H1 (cell line): ENCODE measurements around the gene TMEM269. TPM values are rescaled to one million over a fixed set of nuclear protein-coding genes. Genes with fewer than 3 reads are reported as not detected.

Source experiments
- CTCF ChIA-PET: fragments of 300-600 bp; sonication (Branson Sonifier 250); formaldehyde crosslinking; loops from one replicate; lab custom pipeline; 2021; ENCODE audit not compliant: partially characterized antibody; lab: Charles Lee
- POLR2A ChIA-PET: fragments of 300-600 bp; sonication (Branson Sonifier 250); formaldehyde crosslinking; loops from one replicate; lab custom pipeline; 2021; ENCODE audit warnings: inconsistent platforms; ENCODE audit not compliant: partially characterized antibody; lab: Charles Lee
- DNase-seq, 2 experiments: peaks; one replicate each; pipeline versions ENCODE4 v3.0.0 to v3.0.0-alpha.2; 2010 to 2022; ENCODE audit warnings: low spot score in 2 of 2, low read depth in 1 of 2, mixed read lengths in 1 of 2
- FAIRE-seq: peaks from 2 replicates; lab custom pipeline; 2011; peaks lifted over from hg19 to GRCh38; lab: Jason Lieb, UNC
- H2AFZ ChIP-seq: 2 replicates; pipeline ENCODE4 v1.8.1; 2012; ENCODE audit warnings: low read length, inconsistent platforms
- H2AK5ac ChIP-seq: 2 replicates; pipeline ENCODE4 v1.6.1; 2013; ENCODE audit warnings: low read depth, low read length
- H2BK120ac ChIP-seq: replicated peaks from 2 replicates; pipeline ENCODE3; 2013; ENCODE audit warnings: low read depth, low read length, inconsistent platforms
- H2BK12ac ChIP-seq: 2 replicates; pipeline ENCODE4 v1.6.1; 2013; ENCODE audit warnings: low read depth, low read length
- H2BK15ac ChIP-seq: 2 replicates; pipeline ENCODE4 v1.6.1; 2013; ENCODE audit warnings: low read length
- H2BK20ac ChIP-seq: 2 replicates; pipeline ENCODE4 v1.6.1; 2013; ENCODE audit warnings: low read length
- H2BK5ac ChIP-seq: 2 replicates; pipeline ENCODE4 v1.6.1; 2013; ENCODE audit warnings: low read depth, low read length
- H3K14ac ChIP-seq: 2 replicates; pipeline ENCODE4 v1.6.1; 2013; ENCODE audit warnings: inconsistent platforms; ENCODE audit not compliant: insufficient read length
- H3K18ac ChIP-seq: 2 replicates; pipeline ENCODE4 v1.6.1; 2013; ENCODE audit warnings: low read length; ENCODE audit errors: extremely low read depth
- H3K23ac ChIP-seq: 2 replicates; pipeline ENCODE4 v1.6.1; 2013; ENCODE audit warnings: inconsistent platforms; ENCODE audit not compliant: insufficient read length
- H3K23me2 ChIP-seq: 2 replicates; pipeline ENCODE4 v1.6.1; 2013; ENCODE audit warnings: low read depth, low read length
- H3K27ac ChIP-seq: 2 replicates; pipeline ENCODE4 v1.6.1; 2011; ENCODE audit warnings: low read depth, low read length, inconsistent platforms
- H3K27me3 ChIP-seq, 4 experiments: replicated peaks in 1 of 4; 1 replicate in 1 of 4; 2 replicates in 3 of 4; pipeline versions ENCODE4 v1.6.1 to v1.8.1; 2011 to 2013; ENCODE audit warnings: low read length in 3 of 4, mild to moderate bottlenecking in 3 of 4, inconsistent platforms in 2 of 4, mixed read lengths in 2 of 4, moderate library complexity in 1 of 4; ENCODE audit not compliant: control insufficient read depth in 3 of 4, insufficient read depth in 3 of 4; ENCODE audit errors: extremely low read depth in 1 of 4
- H3K36me3 ChIP-seq, 4 experiments: 2 replicates each; pipeline versions ENCODE4 v1.6.1 to v1.8.1; 2011 to 2013; ENCODE audit warnings: mild to moderate bottlenecking in 4 of 4, low read length in 3 of 4, moderate library complexity in 2 of 4, control low read depth in 1 of 4, inconsistent platforms in 1 of 4; ENCODE audit not compliant: insufficient read depth in 4 of 4, control insufficient read depth in 2 of 4
- H3K4ac ChIP-seq: replicated peaks from 2 replicates; pipeline ENCODE3; 2013; ENCODE audit warnings: low read length, low read depth, mixed read lengths, inconsistent platforms; ENCODE audit not compliant: insufficient read length
- H3K4me1 ChIP-seq, 4 experiments: replicated peaks in 1 of 4; 1 replicate in 1 of 4; 2 replicates in 3 of 4; pipeline versions ENCODE4 v1.6.1 to v1.8.1; 2011 to 2013; ENCODE audit warnings: low read length in 3 of 4, inconsistent platforms in 2 of 4, mixed read lengths in 1 of 4; ENCODE audit not compliant: insufficient read depth in 4 of 4, control insufficient read depth in 3 of 4
- H3K4me2 ChIP-seq, 2 experiments: 2 replicates each; pipeline versions ENCODE4 v1.6.1 to v1.8.1; 2011 to 2013; ENCODE audit warnings: low read depth in 2 of 2, low read length in 2 of 2, control low read depth in 1 of 2, inconsistent platforms in 1 of 2, mild to moderate bottlenecking in 1 of 2; ENCODE audit not compliant: insufficient read depth in 1 of 2
- H3K4me3 ChIP-seq, 4 experiments: fragments of 200-600, 300-600 bp in 1 of 4; sonication (generic), shearing (Covaris generic), sonication (Bioruptor Twin) in 1 of 4; 2 replicates each; pipeline versions ENCODE4 v1.5.1 to v1.8.1; 2011 to 2016; ENCODE audit warnings: low read length in 4 of 4, low read depth in 3 of 4, control low read depth in 2 of 4, inconsistent platforms in 2 of 4, mild to moderate bottlenecking in 2 of 4, mixed read lengths in 1 of 4, moderate library complexity in 1 of 4; ENCODE audit not compliant: insufficient read depth in 2 of 4; ENCODE audit errors: extremely low read depth in 1 of 4
- H3K56ac ChIP-seq: replicated peaks from 2 replicates; pipeline ENCODE3; 2013; ENCODE audit warnings: low read depth, mild to moderate bottlenecking, mixed read lengths, low read length, inconsistent platforms; ENCODE audit not compliant: insufficient read length
- H3K79me1 ChIP-seq: 2 replicates; pipeline ENCODE4 v1.6.1; 2013; ENCODE audit warnings: low read depth, low read length, control low read depth
- H3K79me2 ChIP-seq, 2 experiments: 2 replicates each; pipeline versions ENCODE4 v1.6.1 to v1.8.1; 2012 to 2013; ENCODE audit warnings: low read length in 2 of 2, mild to moderate bottlenecking in 2 of 2, inconsistent platforms in 1 of 2; ENCODE audit not compliant: insufficient read depth in 2 of 2, control insufficient read depth in 1 of 2
- H3K9ac ChIP-seq, 4 experiments: replicated peaks in 1 of 4; 1 replicate in 1 of 4; 2 replicates in 3 of 4; pipeline versions ENCODE4 v1.6.1 to v1.8.1; 2011 to 2013; ENCODE audit warnings: low read depth in 3 of 4, low read length in 3 of 4, control low read depth in 2 of 4, mild to moderate bottlenecking in 2 of 4, moderate library complexity in 2 of 4, inconsistent platforms in 1 of 4; ENCODE audit errors: extremely low read depth in 1 of 4
- H3K9me3 ChIP-seq, 2 experiments: 2 replicates each; pipeline versions ENCODE4 v1.6.1 to v1.8.1; 2012 to 2013; ENCODE audit warnings: mild to moderate bottlenecking in 2 of 2, moderate library complexity in 2 of 2, control low read depth in 1 of 2, inconsistent platforms in 1 of 2, low read depth in 1 of 2, low read length in 1 of 2, mixed read lengths in 1 of 2; ENCODE audit not compliant: insufficient read depth in 2 of 2
- H4K20me1 ChIP-seq, 2 experiments: replicated peaks in 1 of 2; 2 replicates each; pipeline versions ENCODE3 to v1.8.1; 2011 to 2013; ENCODE audit warnings: inconsistent platforms in 2 of 2, low read length in 2 of 2, mild to moderate bottlenecking in 1 of 2; ENCODE audit not compliant: insufficient read depth in 2 of 2, control insufficient read depth in 1 of 2
- H4K5ac ChIP-seq: 2 replicates; pipeline ENCODE4 v1.6.1; 2013; ENCODE audit warnings: low read length, low read depth, mixed read lengths, inconsistent platforms; ENCODE audit not compliant: insufficient read length
- H4K8ac ChIP-seq: 2 replicates; pipeline ENCODE4 v1.8.0; 2013; ENCODE audit warnings: mild to moderate bottlenecking, moderate library complexity, low read length, inconsistent platforms; ENCODE audit not compliant: insufficient read depth; ENCODE audit errors: extremely low read depth
- H4K91ac ChIP-seq: replicated peaks from 2 replicates; pipeline ENCODE3; 2013; ENCODE audit warnings: low read length, mixed read lengths, inconsistent platforms; ENCODE audit not compliant: insufficient read length
- ASH2L ChIP-seq: fragments of 200-600, 300-600 bp; sonication (generic); IDR thresholded peaks from one replicate; pipeline ENCODE4 v1.7.1; 2017; ENCODE audit warnings: low read length
- ATF3 ChIP-seq: IDR thresholded peaks from 2 replicates; pipeline ENCODE4 v1.6.1; 2011; ENCODE audit warnings: low read depth, mild to moderate bottlenecking, low read length; ENCODE audit not compliant: insufficient read depth
- BCL11A ChIP-seq, 2 experiments: IDR thresholded peaks; one replicate each; pipeline ENCODE4 v1.6.1; 2011; ENCODE audit warnings: low read depth in 2 of 2, low read length in 2 of 2, mild to moderate bottlenecking in 2 of 2
- CHD1 ChIP-seq: IDR thresholded peaks from 2 replicates; pipeline ENCODE4 v1.6.1; 2012; ENCODE audit warnings: low read depth, low read length, improper control_type of control experiment
- EP300 ChIP-seq, 2 experiments: IDR thresholded peaks; 1 replicate in 1 of 2; 2 replicates in 1 of 2; pipeline ENCODE4 v1.6.1; 2011 to 2012; ENCODE audit warnings: low read depth in 2 of 2, low read length in 2 of 2, mild to moderate bottlenecking in 2 of 2, borderline replicate concordance in 1 of 2, inconsistent platforms in 1 of 2, moderate library complexity in 1 of 2
- GTF2F1 ChIP-seq: IDR thresholded peaks from 2 replicates; pipeline ENCODE4 v1.6.1; 2012; ENCODE audit warnings: low read depth, low read length, improper control_type of control experiment, borderline replicate concordance
- HDAC2 ChIP-seq, 2 experiments: fragments of 300-600 bp in 1 of 2; sonication (generic) in 1 of 2; IDR thresholded peaks; 2 replicates each; pipeline ENCODE4 v1.6.1; 2011 to 2012; ENCODE audit warnings: low read depth in 2 of 2, low read length in 2 of 2, mild to moderate bottlenecking in 2 of 2, moderate library complexity in 2 of 2, borderline replicate concordance in 1 of 2, inconsistent platforms in 1 of 2
- JUN ChIP-seq: IDR thresholded peaks from 2 replicates; pipeline ENCODE4 v1.6.1; 2011; ENCODE audit warnings: low read depth, mild to moderate bottlenecking, improper control_type of control experiment, low read length
- NANOG ChIP-seq: IDR thresholded peaks from 2 replicates; pipeline ENCODE4 v1.6.1; 2011; ENCODE audit warnings: low read length, low read depth, mild to moderate bottlenecking, inconsistent platforms; ENCODE audit not compliant: insufficient read depth, poor library complexity, severe bottlenecking
- POLR2A ChIP-seq, 2 experiments: IDR thresholded peaks; 1 replicate in 1 of 2; 2 replicates in 1 of 2; pipeline ENCODE4 v1.6.1; 2011; ENCODE audit warnings: low read depth in 2 of 2, low read length in 2 of 2, mild to moderate bottlenecking in 2 of 2; ENCODE audit errors: control extremely low read depth in 1 of 2
- RFX5 ChIP-seq: IDR thresholded peaks from 2 replicates; pipeline ENCODE4 v1.6.1; 2011; ENCODE audit warnings: low read depth, low read length, improper control_type of control experiment, borderline replicate concordance
- TCF12 ChIP-seq: IDR thresholded peaks from 2 replicates; pipeline ENCODE4 v1.6.1; 2011; ENCODE audit warnings: low read depth, mild to moderate bottlenecking, low read length
- WGBS, 2 experiments: shearing (Covaris generic) in 1 of 2; methylation state at CpG; one replicate each; pipeline versions ENCODE4 v1.1.6 to v1.1.7; 2013 to 2015; ENCODE audit warnings: low lambda C conversion rate in 2 of 2, mixed read lengths in 2 of 2, inconsistent platforms in 1 of 2, low coverage in 1 of 2, missing lambda C conversion rate in 1 of 2; ENCODE audit not compliant: insufficient replicate concordance in 2 of 2, insufficient coverage in 1 of 2, insufficient read length in 1 of 2; ENCODE audit errors: extremely low coverage in 1 of 2, missing lambda C conversion rate in 1 of 2; 5-methylcytosine and 5-hydroxymethylcytosine counted together
- polyA plus RNA-seq, 7 experiments: library from polyadenylated mRNA; depleted of rRNA in 3 of 7; stranded (reverse) in 5 of 7; unstranded in 2 of 7; fragments of >200 nt in 5 of 7; fragments of 200-250 nt in 2 of 7; gene quantifications; 1 replicate in 5 of 7; 2 replicates in 1 of 7; 4 replicates in 1 of 7; pipeline versions ENCODE4 v1.2.1 to v1.2.3, GENCODE V29; 2011 to 2013; ENCODE audit warnings: missing spikeins in 2 of 7, mixed read lengths in 2 of 7
- total RNA-seq: library from RNA; stranded (reverse); fragmentation: NEBNext Ultra II Directional; extraction: Animal tissue kit (Norgen Biotek cat#: 25700); gene quantifications from 2 replicates; pipeline ENCODE4 v1.2.1, GENCODE V29; 2021

TMEM269 gene
- total and polyA plus RNA-seq, 2 of the 8 experiments (the other 6 are each of a cell fraction or from before 2014, with no cell fraction given), result 0.14 to 0.35 TPM

GRCh38 chr1:42769811-42770210 is 15.0 kb upstream of the TMEM269 start:
- Histone ChIP-seq H3K56ac (no peak overlapping the region), H3K14ac (no peak overlapping the region), H3K9ac (no peak overlapping the region), H3K4me2 (no peak overlapping the region), H3K4me1 (peaks cover 0 to 6% (median 3%) of the 10 kb centered on the region in 4 experiments; a peak in 5 of 7 replicates), H3K23ac (no peak overlapping the region), H3K9me3 (no peaks in the 10 kb centered on the region), H2AFZ (no peak overlapping the region), H3K36me3 (peaks cover 0 to 7% (median 2%) of the 10 kb centered on the region in 4 experiments; a peak in 2 of 8 replicates), H3K4me3 (no peak overlapping the region), H2AK5ac (no peak overlapping the region), H2BK15ac (no peak overlapping the region), H4K8ac (no peak overlapping the region), H2BK120ac (no peak overlapping the region), H3K27me3 (no peaks in the 10 kb centered on the region), H3K27ac (no peak overlapping the region), H4K91ac (no peak overlapping the region), H4K20me1 (peaks cover 0 to 4% of the 10 kb centered on the region in 2 experiments), H3K23me2 (peaks cover 5% of the 10 kb centered on the region), H4K5ac (no peak overlapping the region), H2BK12ac (no peak overlapping the region), H3K4ac (no peak overlapping the region), H2BK5ac (no peak overlapping the region), H3K18ac (no peak overlapping the region), H2BK20ac (no peak overlapping the region), H3K79me2 (peaks cover 4 to 22% of the 10 kb centered on the region in 2 experiments; a peak in 3 of 4 replicates), H3K79me1 (no peaks in the 10 kb centered on the region)
- FAIRE-seq (no peak), DNase-seq (no peak)
- ChIA-PET POLR2A (interaction anchor here (0.6 kb wide), 1 partner anchor 18 kb away, joined by 3 read pairs; no protein-coding TSS in a partner anchor), CTCF (interaction anchor here (0.5 to 4.6 kb wide), 5 partner anchors 8 to 201 kb away, joined by 3 to 26 read pairs (median 3); no protein-coding TSS in a partner anchor)
- 98% methylated on average over 3 of the region's 3 CpGs; no CpG with 5 or more reads in 1 of the 2 experiments for WGBS, 2 experiments
- TF ChIP-seq JUN (no peak), ATF3 (no peak), NANOG (no peak), TCF12 (no peak), GTF2F1 (no peak), HDAC2 (IDR thresholded peaks at IDR 0.05; ENCODE audit: borderline replicate concordance in 1 of 2, low read depth in 2 of 2, low read length in 2 of 2) (no peak), RFX5 (no peak), ASH2L (no peak), BCL11A (IDR thresholded peaks at IDR 0.05; ENCODE audit: low read depth in 2 of 2, low read length in 2 of 2) (no peak), EP300 (IDR thresholded peaks at IDR 0.05; ENCODE audit: borderline replicate concordance in 1 of 2, low read depth in 2 of 2, low read length in 2 of 2) (no peak), CHD1 (no peak), POLR2A (IDR thresholded peaks at IDR 0.05; ENCODE audit: control extremely low read depth in 1 of 2, low read depth in 2 of 2, low read length in 2 of 2) (no peak)
